Left kidney (tissue), 8 donors: ENCODE results near the gene MLXIPL. TPM values are rescaled to one million over a fixed set of nuclear protein-coding genes. Genes with fewer than 3 reads are reported as not detected.
A peak's percentile ranks its signal among the peaks of the same experiment; 100 is the strongest.
"Not testable (repeated sequence)": the region's sequence is repeated elsewhere in the genome, so short reads cannot be mapped to it uniquely, and the experiment has no call there.

ENCODE experiments used
- DNase-seq: peaks from one replicate; pipeline ENCODE4 v3.0.0-alpha.2; 2013
- long read RNA-seq, 8 donors: transcript quantifications; one replicate each; lab custom pipeline, GENCODE V29; 2026
- polyA plus RNA-seq: library from polyadenylated mRNA; unstranded; fragments of 120-200 nt; gene quantifications from one replicate; pipeline ENCODE4 v1.2.1, GENCODE V29; 2013; ENCODE audit not compliant: insufficient read length

The MLXIPL gene
- polyA plus RNA-seq = 4.8 TPM
- long read RNA-seq, donor 1 = 0 reads
- long read RNA-seq, donor 2 = 0 reads
- long read RNA-seq, donor 3 = 0 reads
- long read RNA-seq, donor 4 = 0 reads
- long read RNA-seq, donor 5 = 0 reads
- long read RNA-seq, donor 6 = 0 reads
- long read RNA-seq, donor 7 = 0 reads
- long read RNA-seq, donor 8 = 0 reads

- DNase-seq = peak; percentile 84
These were observed at the start of gene MLXIPL for GRCh38 chr7:73623798-73624668. MLXIPL (minus strand) TSS chr7:73624522; CDS start chr7:73624492, 30 bp downstream.

DNA sequence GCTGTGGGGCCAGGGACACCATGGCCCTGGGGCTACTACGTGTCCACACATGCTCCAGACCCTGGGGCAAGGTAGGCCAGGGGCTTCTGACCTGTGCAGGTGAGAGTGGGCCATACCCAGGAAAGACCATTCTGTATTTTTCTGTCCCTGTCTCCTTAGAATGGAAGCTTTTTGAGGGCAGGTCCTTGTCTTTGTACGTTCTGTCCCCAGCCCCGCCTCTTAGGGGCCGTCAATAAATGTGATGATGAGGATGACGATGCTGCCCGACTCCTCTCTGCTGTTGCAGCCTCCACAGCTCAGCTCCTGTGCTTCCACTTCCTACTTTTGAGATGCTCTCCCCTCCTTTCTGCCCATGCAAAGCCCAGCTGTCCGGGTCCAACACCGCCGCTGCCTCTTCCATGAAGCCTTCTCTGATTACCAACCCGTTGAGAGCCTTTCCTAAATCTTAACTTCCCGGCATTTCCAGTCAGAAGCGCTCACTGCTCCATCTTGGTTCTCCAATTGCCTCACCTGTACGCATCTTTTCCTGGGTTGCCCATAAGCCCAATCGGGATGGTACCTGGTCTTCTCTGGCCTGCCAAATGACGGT is 47.6 kb upstream of the MLXIPL start:
- no peak for DNase-seq

GRCh38 chr7:73671322-73671661 is 47.0 kb upstream of the MLXIPL start:
- DNase-seq = no peak

GRCh38 chr7:73669858-73670385 is 45.6 kb upstream of the MLXIPL start:
- DNase-seq = no peak

- peak; percentile 5 for DNase-seq
These were observed 45.0 kb upstream of the MLXIPL start for GRCh38 chr7:73669288-73669701.

DNA sequence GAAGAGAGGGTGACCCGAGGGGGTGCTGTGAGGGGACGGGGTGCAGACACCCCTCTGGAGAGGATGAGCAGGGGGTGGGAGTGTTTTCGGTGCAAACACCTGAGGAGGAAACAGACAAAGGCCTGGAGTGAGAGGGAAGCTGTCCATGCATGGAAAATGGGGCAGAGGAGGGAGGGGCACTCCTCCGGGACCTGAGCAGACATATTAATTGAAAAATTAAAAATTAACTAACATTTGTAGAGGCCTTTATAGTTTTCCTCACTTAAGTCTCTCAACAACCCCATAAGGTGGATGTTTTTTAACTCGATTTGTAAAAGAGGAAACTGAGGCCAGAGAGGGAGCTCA is 44.5 kb upstream of the MLXIPL start:
- DNase-seq = peak; percentile 24

- DNase-seq = peak; percentile 32
These were observed 44.0 kb upstream of the MLXIPL start for GRCh38 chr7:73668103-73668885.

DNA sequence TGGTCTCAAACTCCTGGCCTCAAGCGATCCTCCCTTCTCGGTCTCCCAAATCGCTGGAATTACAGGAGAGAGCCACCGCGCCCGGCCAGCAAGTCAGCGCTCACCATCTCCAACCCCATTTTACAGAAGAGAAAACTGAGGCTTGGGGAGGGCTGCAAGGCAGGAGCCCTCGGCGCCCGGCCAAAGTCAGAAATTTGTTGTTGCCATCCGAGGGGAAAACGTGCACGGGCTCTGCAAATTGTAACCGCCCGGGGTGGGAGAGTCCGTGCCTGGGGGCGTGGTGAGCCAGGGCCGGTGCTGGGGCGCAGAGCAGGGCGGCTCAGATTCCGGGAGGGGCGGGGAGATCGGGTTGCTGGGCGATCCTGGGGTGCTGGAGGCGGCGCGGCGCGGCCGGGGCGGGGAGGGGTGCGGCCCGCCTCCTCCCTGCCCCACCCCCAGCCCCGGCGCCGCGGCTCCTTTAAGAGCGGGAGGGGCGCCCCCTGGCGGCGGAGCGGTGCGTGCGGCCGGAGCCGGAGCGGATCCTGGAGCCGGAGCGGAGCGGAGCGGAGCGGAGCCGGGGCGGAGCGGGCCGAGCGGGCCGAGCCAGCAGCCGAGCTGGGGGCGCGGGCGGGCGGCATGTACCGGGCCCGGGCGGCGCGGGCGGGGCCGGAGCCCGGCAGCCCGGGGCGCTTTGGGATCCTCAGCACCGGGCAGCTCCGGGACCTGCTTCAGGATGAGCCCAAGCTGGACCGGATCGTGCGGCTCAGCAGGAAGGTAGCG is 43.2 kb upstream of the MLXIPL start, which contains the start of gene VPS37D:
TSS of gene VPS37D (plus strand) at position 488 of the 759 bp plus-strand sequence. CDS start at position 616, 128 bp downstream.
- DNase-seq = peak; percentile 90

DNA sequence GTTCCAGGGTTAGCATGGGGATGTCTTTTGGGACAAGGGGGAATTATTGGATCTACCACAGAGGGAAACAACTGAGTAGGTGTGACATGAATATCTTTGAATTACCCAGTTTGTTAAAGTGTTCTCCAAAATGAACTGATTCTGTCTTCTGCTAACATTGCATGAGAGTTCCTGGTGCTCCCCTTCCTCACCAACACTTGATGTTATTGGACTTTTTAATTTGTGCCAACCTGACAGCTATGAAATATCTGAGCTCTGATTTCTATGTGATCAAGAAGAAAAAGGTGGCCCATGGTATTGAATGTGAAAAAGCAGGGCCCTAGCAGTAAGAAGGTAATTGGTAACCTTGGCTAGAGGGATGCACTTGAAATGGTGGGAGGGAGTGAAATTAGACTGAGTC is 38.7 kb upstream of the MLXIPL start:
- no peak for DNase-seq

- not testable (repeated sequence) for DNase-seq
These were observed 36.3 kb upstream of the MLXIPL start for GRCh38 chr7:73660594-73660993.

DNA sequence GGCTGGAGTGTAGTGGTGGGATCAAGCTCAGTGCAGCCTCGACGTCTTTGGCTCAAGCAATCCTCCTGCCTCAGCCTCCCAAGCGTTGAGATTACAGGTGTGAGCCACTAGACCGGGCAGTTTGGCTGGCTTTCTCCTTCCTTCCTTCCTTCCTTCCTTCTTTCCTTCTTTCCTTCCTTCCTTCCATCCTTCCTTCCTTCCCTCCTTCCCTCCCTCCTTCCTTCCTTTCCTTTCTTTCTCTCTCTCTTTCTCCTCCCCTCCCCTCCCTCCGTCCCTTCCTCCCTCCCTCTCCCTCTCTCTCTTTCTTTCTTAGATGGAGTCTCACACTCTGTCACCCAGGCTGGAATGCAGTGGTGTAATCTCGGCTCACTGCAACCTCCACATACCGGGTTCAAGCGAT is 35.7 kb upstream of the MLXIPL start:
- no peak for DNase-seq

GRCh38 chr7:73655309-73655708 is 31.0 kb upstream of the MLXIPL start:
- not testable (repeated sequence) for DNase-seq

DNA sequence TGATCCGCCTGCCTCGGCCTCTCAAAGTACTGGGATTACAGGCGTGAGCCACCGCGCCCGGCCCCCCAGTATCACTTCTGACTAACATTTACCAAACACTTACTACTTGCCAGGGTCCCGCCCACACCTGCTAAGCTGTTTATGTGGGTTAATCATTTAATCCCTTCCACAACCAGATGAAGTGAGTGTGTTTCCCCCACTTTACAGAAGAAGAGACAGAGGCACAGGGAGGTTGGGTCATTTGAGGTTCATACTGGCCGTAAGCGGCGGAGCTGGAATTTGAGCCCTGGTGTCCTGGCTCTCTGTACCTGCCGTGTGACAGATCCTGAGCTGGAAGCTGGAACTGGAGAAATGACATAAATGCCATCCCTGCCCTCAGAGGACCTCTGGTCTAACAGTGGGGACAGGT is 28.2 kb upstream of the MLXIPL start:
- no peak for DNase-seq

GRCh38 chr7:73650524-73650923 is 26.2 kb upstream of the MLXIPL start:
- no peak for DNase-seq

- DNase-seq = no peak
These were observed 25.3 kb upstream of the MLXIPL start for GRCh38 chr7:73649576-73649975.

- DNase-seq = no peak
These were observed 24.4 kb upstream of the MLXIPL start for GRCh38 chr7:73648593-73649332.

DNA sequence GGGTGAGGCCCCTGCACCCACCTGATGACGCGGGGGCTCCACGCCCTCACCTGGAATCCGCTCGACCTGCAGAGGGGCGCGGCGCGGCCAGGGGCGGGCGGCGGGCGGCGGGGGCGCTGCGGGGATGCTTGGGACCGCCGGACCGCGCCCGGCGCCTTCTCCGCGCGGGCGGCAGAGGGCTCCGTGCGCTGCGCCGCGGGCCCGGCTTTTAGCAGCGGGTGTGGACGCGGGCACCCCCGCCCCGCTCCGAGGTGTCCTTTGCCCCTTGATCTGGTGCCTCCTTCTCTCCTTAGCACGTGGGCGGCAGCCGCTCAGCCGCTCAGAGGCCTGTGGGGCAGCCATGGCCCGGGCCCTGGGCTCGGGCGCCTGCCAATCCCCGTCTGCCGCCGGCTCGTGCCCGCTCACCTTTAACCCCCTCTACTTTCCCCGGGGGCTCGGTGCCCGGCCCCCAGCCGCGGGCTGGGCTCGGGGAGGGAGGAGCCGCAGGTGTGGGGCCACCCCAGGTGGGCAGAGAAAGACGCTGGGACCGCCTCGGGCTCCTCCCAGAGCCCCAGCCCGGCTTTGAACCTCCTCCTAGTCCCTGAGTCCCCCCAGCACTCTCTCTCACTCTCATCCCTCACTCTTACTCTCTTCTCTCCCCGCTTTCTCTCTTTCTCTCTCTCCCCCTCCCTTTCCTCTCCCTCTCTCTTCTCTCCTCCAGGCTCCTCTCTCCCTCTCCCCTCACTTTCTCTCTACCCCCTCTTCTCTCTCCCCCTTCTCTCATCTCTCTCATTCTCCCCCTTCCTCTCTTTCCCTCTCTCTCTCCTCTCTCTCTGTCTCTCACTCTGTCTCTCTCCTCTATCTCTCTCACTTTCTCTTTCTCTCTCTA is 23.6 kb upstream of the MLXIPL start:
- no peak for DNase-seq

GRCh38 chr7:73646785-73647724 is 22.7 kb upstream of the MLXIPL start:
- no peak for DNase-seq
